Stimulated activated CD8-positive, alpha-beta memory T cell treated with anti-CD3 and anti-CD28 coated beads, Interleukin-7, amount 100 ng/mL, for 48 hours (primary cell): ENCODE results near the gene GALNT8.
"Not testable (repeated sequence)": the region's sequence is repeated elsewhere in the genome, so short reads cannot be mapped to it uniquely, and the experiment has no call there.

Experiments
- DNase-seq, 2 donors: peaks; one replicate each; pipeline ENCODE4 v3.0.0-alpha.2; 2020; ENCODE audit warnings: low read depth in 1 of 2; ENCODE audit errors: extremely low read depth in 1 of 2

The GALNT8 gene

GRCh38 chr12:4719821-4720636, at the start of gene GALNT8:
Gene GALNT8 (plus strand): TSS chr12:4720400. CDS start chr12:4720678, 278 bp downstream.
- no peak for DNase-seq

GRCh38 chr12:4679711-4680110, 40.5 kb upstream of the GALNT8 start:
- no peak for DNase-seq

- no peak for DNase-seq
These were observed 38.5 kb upstream of the GALNT8 start for GRCh38 chr12:4681732-4682131.

GRCh38 chr12:4685317-4685716, 34.9 kb upstream of the GALNT8 start:
- DNase-seq = no peak

GRCh38 chr12:4690760-4691159, 29.4 kb upstream of the GALNT8 start:
- no peak for DNase-seq

GRCh38 chr12:4700621-4701026, 19.6 kb upstream of the GALNT8 start:
- no peak for DNase-seq

GRCh38 chr12:4701395-4702190, 18.6 kb upstream of the GALNT8 start:
- DNase-seq = no peak

GRCh38 chr12:4703676-4704075, 16.5 kb upstream of the GALNT8 start:
- DNase-seq = no peak

- no peak for DNase-seq
These were observed 14.4 kb upstream of the GALNT8 start for GRCh38 chr12:4705824-4706223.

GRCh38 chr12:4707306-4707705, 12.9 kb upstream of the GALNT8 start:
- no peak for DNase-seq

GRCh38 chr12:4710113-4710512, 10.1 kb upstream of the GALNT8 start:
- DNase-seq = no peak

GRCh38 chr12:4714879-4715278, 5.3 kb upstream of the GALNT8 start:
- DNase-seq = no peak

GRCh38 chr12:4717806-4718205, 2.4 kb upstream of the GALNT8 start:
- no peak for DNase-seq

GRCh38 chr12:4720637-4720995, 416 bp downstream of the GALNT8 start:
- DNase-seq = no peak

- not testable (repeated sequence) for DNase-seq
These were observed 1.4 kb downstream of the GALNT8 start for GRCh38 chr12:4721587-4721986.

GRCh38 chr12:4723226-4723625, 3.0 kb downstream of the GALNT8 start:
- DNase-seq = no peak

- no peak for DNase-seq
These were observed 4.9 kb downstream of the GALNT8 start for GRCh38 chr12:4725057-4725456.

GRCh38 chr12:4734625-4735340, 14.6 kb downstream of the GALNT8 start:
- no peak for DNase-seq

- no peak for DNase-seq
These were observed 15.9 kb downstream of the GALNT8 start for GRCh38 chr12:4736091-4736490.

- no peak for DNase-seq
These were observed 18.3 kb downstream of the GALNT8 start for GRCh38 chr12:4738541-4738940.

- DNase-seq = no peak
These were observed 22.3 kb downstream of the GALNT8 start for GRCh38 chr12:4742416-4742970.
